NCI-H1105 treated with DMSO at 0.1 percent for 48 hours (cell line): ENCODE data around the gene KCNV2.

Experiments
- DNase-seq: peaks from one replicate; lab custom pipeline; 2025; lab: John Stamatoyannopoulos, UW

KCNV2 gene

DNA sequence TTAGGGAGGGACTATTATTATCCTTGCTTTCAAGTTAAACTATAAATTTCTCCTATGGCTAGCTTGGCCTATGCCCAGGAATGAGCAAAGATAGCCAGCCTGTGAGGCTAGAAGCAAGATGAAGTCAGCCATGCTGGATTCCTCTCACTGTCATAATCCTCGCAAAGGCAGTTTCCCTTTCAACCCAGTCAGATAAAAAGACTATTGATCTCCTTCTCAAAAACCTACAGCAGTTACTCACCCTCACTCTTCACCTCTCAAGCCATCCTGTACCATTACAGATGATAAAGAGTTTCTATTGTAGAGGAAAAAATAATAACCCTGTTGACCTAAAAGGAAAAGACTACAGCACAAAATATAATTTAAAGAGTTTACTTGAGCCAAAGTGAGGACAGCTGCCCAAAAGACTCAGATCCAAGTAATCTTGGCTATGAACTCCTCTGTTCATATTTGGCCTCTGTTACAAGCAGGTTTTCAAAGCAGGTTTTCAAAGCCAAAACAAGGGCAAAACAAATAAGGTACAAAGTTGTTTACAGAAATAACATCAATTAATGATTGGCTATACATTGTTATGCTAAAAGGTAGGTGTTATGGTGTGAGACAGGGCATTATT, 41.7 kb downstream of the KCNV2 start:
- no peak for DNase-seq

DNA sequence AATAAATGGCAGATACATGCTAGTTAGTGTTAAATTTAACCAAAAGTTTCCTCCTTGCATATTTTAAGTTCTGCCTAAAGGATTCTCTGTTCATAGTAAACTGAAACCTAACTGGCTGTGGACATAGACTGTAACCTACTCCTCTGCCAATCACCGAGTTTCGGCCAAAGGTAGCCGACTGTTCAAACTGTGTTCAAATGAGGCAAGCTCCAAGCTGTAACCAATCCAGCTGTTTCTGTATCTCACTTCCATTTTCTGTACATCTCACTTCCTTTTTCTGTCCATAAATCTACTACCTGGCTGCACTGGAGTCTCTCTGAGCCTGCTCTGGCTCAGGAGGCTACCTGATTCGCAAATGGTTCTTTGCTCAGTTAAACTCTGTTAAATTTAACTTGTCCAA, 44.1 kb downstream of the KCNV2 start:
- DNase-seq = no peak

DNA sequence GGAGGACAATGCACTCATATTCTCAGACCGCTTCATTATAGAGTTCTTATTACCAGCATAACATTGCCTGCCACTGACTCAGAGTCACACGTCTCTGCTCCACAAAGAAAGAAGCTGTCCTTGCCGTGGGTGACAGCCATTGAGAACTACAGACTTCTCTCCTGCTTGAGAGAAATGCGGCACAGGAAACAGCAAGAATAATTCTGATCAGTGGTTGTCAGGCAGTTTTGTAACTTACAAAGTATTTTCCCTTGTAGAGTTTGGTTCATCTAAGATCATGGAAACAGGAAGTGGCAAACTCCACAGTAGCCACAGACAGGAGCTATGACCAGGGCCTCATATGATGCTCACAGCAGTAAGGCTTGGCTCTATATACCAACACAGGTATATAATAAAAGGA, 47.0 kb downstream of the KCNV2 start:
- DNase-seq = no peak

DNA sequence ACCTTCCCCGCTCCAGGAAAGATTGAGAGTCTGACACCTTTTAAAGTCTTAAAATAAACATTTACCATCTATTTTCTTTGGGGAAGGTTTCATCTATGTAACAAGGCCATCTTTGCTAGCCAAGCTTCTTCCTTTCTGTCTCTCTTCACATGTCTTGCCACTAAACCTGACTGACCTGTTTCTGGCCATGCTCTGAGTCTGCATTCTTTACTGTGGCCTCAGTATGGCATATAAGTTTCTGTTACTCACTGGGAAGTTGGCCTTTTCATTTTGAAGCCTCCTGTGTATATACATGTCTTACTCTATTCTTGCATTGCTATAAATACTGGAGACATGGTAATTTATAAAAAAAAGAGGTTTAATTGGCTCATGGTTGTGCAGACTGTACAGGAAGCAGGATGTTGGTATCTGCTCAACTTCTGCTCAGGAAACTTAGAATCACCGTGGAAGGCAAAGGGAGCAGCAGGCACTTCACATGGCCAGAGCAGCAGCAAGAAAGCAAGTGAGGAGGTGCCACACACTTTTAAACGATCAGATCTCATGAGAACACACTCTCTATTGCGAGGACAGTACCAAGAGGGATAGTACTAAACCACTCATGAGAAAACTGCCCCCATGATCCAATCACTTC, 48.1 kb downstream of the KCNV2 start:
- no peak for DNase-seq

DNA sequence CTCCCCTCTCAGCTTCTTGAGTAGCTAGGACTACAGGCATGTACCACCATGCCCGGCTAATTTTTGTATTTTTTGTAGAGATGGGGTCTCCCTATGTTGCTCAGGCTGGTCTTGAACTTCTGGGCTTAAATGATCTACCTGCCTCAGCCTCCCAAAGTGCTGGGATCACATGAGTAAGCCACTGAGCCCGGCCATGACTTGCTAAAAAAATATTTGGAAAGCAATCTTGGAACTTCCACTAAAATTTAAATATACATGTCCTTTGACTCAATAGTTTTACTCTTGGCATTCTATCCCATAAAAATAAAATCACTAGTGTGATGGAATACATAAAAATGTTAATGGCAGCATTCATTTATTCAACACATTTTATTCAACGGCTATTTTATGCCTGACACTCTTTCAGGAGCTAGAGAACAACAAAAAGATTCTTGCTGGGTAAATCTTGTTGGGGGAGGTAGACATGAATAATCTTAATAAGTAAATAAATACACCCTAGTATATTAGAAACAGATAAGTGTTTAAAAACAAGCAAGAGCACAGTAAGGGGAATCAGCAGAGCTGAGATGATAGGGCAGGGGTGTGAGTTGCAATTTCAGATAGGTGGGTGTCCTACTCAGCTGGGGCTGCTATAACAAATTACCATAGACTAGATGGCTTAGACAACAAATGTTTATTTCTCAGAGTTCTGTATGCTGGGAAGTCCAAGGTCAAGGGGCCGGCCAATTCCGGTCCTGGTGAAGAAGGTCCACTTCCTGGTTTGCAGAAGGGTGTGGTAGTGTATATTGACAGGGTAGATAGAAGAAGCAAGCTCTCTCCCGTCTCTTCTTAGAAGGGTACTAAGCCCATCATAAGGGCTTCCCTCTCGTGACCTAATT, 50.7 kb downstream of the KCNV2 start:
- DNase-seq = no peak

DNA sequence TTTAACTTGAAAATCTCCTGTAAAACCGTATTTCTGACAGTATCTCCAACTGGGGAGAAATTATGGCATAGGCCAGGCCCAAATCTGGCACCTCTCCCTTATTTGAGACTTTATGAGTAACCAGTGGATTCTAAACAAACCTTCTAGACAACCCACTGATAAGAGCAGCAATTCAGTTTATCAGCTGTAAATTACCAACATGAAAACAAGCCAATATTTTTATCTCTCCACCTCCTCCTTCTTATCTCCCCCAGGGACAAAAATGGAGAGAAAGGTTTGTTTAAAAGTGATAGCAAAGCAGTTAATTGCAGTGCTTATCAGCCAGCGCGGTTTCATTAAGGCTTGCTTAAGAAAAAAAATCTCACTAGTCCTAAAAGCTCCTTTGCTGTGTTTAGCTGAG, 53.8 kb downstream of the KCNV2 start:
- no peak for DNase-seq

DNA sequence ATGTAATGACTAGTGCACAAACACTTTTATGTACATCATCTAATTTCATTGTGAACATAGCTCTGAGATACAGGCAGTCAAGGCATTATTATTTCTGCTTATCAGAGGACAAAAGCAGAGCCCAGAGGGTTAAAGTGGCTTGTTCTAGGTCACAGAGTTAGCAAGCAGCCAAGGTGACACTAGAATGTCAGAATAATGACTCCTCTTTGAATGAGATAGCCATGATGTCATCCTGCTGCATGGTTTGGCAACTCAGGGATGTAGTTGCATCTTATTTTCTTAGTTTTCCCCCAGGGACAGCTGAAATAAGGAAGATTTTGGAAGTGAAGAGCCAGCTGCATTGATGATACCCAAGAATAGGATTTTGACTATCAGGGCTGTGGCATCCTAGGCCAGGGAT, 54.4 kb downstream of the KCNV2 start:
- no peak for DNase-seq

DNA sequence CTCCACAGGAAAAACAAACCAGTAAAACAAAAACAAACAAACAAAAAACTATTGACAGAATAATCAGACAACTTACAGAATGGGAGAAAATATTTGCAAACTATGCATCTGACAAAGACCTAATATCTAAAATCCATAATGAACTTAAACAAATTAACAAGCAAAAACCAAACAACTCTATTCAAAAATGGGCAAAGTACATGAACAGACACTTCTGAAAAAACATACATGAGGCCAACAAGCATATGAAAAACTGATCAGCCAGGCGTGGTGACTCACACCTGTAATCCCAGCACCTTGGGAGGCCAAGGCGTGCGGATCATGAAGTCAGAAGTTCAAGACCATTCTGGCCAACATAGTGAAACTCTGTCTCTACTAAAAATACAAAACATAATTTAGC, 60.1 kb downstream of the KCNV2 start:
- DNase-seq = no peak

DNA sequence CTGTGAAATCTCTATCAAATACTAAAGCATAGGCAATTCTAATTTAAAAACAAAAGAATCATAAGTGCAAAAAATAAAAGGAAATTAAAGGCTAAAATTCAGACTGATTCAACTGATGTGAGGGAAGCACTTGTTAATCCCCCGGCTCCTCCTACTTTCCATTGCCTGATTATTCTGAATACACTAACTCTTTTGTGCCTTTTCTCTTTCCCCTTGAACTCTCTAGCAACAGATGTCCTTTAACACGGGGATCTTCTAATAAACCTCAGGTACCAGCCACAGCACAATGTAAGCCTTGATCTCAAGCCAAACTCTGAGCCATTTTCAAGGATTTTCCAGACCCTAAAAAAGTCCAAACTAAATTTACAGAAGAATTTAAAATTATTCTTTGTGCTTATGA, 61.5 kb downstream of the KCNV2 start:
- no peak for DNase-seq
